ENCODE data around the gene ITPKB.

ITPKB gene

GRCh38 chr1:226782845-226783601, 43.9 kb upstream of the ITPKB start:
- H3K4me3 ChIP-seq (ENCODE audit: low read depth, low read length), result no peak overlapping the region
- TF ChIP-seq POLR2A (IDR thresholded peaks at IDR 0.05; ENCODE audit: extremely low read depth, insufficient read length) (no peak), CTCF (IDR thresholded peaks at IDR 0.05; ENCODE audit: low read depth, low read length) (no peak), MYC (IDR thresholded peaks at IDR 0.05; ENCODE audit: low read depth, low read length) (no peak), MAX (IDR thresholded peaks at IDR 0.05; ENCODE audit: low read depth, low read length) (no peak)
- no peak for DNase-seq (ENCODE audit: low read depth)

- TF ChIP-seq MYC (IDR thresholded peaks at IDR 0.05; ENCODE audit: low read depth, low read length) (no peak), MAX (IDR thresholded peaks at IDR 0.05; ENCODE audit: low read depth, low read length) (no peak), CTCF (IDR thresholded peaks at IDR 0.05; ENCODE audit: low read depth, low read length) (no peak), POLR2A (IDR thresholded peaks at IDR 0.05; ENCODE audit: extremely low read depth, insufficient read length) (no peak)
- no peak for DNase-seq (ENCODE audit: low read depth)
- no peak overlapping the region for H3K4me3 ChIP-seq (ENCODE audit: low read depth, low read length)
Measured at GRCh38 chr1:226781937-226782609, 43.0 kb upstream of the ITPKB start.

- no peak for DNase-seq (ENCODE audit: low read depth)
- H3K4me3 ChIP-seq (ENCODE audit: low read depth, low read length), result no peak overlapping the region
- no peak for TF ChIP-seq MAX (IDR thresholded peaks at IDR 0.05; ENCODE audit: low read depth, low read length)
- no peak for TF ChIP-seq POLR2A (IDR thresholded peaks at IDR 0.05; ENCODE audit: extremely low read depth, insufficient read length)
- TF ChIP-seq MYC (IDR thresholded peaks at IDR 0.05; ENCODE audit: low read depth, low read length), result no peak
- no peak for TF ChIP-seq CTCF (IDR thresholded peaks at IDR 0.05; ENCODE audit: low read depth, low read length)
Measured at GRCh38 chr1:226779561-226779960, 40.5 kb upstream of the ITPKB start.

- TF ChIP-seq CTCF (IDR thresholded peaks at IDR 0.05; ENCODE audit: low read depth, low read length), result no peak
- TF ChIP-seq MYC (IDR thresholded peaks at IDR 0.05; ENCODE audit: low read depth, low read length), result no peak
- no peak for TF ChIP-seq POLR2A (IDR thresholded peaks at IDR 0.05; ENCODE audit: extremely low read depth, insufficient read length)
- no peak for TF ChIP-seq MAX (IDR thresholded peaks at IDR 0.05; ENCODE audit: low read depth, low read length)
- H3K4me3 ChIP-seq (ENCODE audit: low read depth, low read length), result no peak overlapping the region
- DNase-seq (ENCODE audit: low read depth), result no peak
Measured at GRCh38 chr1:226778657-226779058, 39.6 kb upstream of the ITPKB start.

- H3K4me3 ChIP-seq (ENCODE audit: low read depth, low read length), result no peak overlapping the region
- no peak for TF ChIP-seq CTCF (IDR thresholded peaks at IDR 0.05; ENCODE audit: low read depth, low read length)
- TF ChIP-seq MAX (IDR thresholded peaks at IDR 0.05; ENCODE audit: low read depth, low read length), result no peak
- TF ChIP-seq MYC (IDR thresholded peaks at IDR 0.05; ENCODE audit: low read depth, low read length), result no peak
- no peak for TF ChIP-seq POLR2A (IDR thresholded peaks at IDR 0.05; ENCODE audit: extremely low read depth, insufficient read length)
- DNase-seq (ENCODE audit: low read depth), result no peak
Measured at GRCh38 chr1:226776975-226777374, 37.9 kb upstream of the ITPKB start.
